ENCODE measurements around the gene AKAP6. TPM values are rescaled to one million over a fixed set of nuclear protein-coding genes. Genes with fewer than 3 reads are reported as not detected.

AKAP6 gene
- total RNA-seq, 1 donor from 2014 or later, result 130 TPM

GRCh38 chr14:32531942-32532515, 202.9 kb downstream of the AKAP6 start:
- DNase-seq (ENCODE audit: low read depth), result peak; percentile 59

DNA sequence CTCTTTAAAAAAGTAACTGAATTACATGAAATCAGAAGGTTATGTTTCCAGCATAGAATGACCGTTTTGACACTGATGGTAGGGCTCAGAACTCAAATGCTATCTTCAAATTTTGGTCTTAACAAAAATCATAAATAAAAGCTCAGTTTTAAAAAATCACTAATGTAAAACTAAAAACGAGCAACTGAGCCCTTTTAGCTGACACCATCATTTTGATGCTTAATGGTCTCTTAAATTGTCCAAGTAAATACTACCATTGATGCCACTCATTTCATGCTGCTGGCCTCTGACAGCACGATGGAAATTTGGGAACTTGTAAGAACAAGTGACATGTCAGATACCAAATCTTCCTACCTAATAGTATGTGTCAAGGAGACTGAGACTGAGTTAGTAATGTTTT, 205.0 kb downstream of the AKAP6 start:
- DNase-seq (ENCODE audit: low read depth), result no peak

GRCh38 chr14:32536175-32536574, 207.1 kb downstream of the AKAP6 start:
- no peak for DNase-seq (ENCODE audit: low read depth)

DNA sequence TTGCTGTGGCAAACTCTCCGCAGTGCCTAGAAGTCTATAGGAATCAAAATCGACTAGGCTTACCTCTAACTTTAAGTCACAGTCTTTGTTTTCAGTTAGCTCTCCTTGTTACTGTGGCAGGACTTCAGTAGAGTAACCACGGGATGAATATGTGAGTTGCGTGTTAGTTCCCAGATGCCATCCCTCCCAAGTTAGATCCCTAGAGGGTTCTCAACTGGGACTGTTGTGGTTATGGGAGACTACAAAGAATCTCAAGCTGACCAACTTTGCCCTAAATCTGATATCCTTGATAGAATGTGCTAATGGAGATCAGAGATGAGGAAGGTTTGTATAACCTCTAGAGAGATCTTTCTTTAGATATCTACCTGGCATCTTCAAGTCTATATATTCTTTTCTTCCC, 208.1 kb downstream of the AKAP6 start:
- peak; percentile 52 for DNase-seq (ENCODE audit: low read depth)

GRCh38 chr14:32542507-32542906, 213.4 kb downstream of the AKAP6 start:
- no peak for DNase-seq (ENCODE audit: low read depth)

DNA sequence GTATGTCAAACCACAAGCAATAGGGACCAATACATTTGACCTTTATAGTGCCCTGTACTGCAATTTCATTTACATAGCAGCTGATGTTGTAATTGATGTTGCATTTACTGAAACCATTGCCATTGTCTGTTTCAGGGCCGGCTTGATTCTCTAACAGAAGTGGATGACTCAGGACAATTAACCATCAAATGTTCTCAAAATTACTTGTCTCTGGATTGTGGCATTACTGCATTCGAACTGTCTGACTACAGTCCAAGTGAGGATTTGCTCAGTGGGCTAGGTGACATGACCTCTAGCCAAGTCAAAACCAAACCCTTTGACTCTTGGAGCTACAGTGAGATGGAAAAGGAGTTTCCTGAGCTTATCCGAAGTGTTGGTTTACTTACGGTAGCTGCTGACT, 216.0 kb downstream of the AKAP6 start:
- DNase-seq (ENCODE audit: low read depth), result no peak

GRCh38 chr14:32545506-32546210, 216.6 kb downstream of the AKAP6 start:
- no peak for DNase-seq (ENCODE audit: low read depth)

GRCh38 chr14:32546246-32546645, 217.1 kb downstream of the AKAP6 start:
- DNase-seq (ENCODE audit: low read depth), result no peak

DNA sequence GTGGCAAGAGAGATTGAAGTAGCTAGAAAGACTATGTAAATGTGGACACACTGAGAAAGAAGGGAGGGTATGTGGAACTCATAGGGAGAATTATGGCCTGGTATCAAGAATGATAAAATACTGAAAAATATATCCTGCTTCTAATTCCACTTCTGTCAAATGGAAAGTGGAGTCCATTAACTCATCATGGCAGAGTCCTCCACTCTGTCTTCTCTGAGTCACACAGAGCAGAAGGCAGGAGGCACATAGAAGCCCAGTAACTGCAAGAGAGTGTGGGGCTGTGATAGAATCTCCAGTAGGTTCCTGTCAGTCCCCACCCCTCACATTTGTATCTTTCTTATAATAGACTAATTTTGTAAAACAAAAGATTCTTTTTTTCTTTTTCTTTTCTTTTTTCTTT, 223.7 kb downstream of the AKAP6 start:
- DNase-seq (ENCODE audit: low read depth), result no peak

DNA sequence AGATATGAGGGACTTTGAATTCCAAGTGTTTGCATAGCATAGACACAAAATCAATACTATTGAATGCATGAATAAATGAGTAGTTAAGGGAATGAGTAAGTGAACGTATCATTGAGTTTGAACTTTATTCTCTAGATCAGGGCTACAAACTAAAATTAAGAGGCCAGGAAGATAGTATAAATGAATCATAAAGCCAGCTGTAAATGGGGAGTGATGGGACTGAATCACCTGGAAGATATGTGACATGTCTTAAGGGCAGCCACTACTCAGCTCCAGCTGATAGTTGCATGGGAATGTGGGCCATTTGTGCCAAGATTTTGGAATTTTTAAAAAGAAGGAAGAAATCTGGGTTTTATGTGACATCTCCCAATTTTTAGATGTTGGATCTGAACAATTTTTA, 229.9 kb downstream of the AKAP6 start:
- peak; percentile 7 for DNase-seq (ENCODE audit: low read depth)

- peak; percentile 16 for DNase-seq (ENCODE audit: low read depth)
Observed at GRCh38 chr14:32559590-32559989, 230.5 kb downstream of the AKAP6 start.

DNA sequence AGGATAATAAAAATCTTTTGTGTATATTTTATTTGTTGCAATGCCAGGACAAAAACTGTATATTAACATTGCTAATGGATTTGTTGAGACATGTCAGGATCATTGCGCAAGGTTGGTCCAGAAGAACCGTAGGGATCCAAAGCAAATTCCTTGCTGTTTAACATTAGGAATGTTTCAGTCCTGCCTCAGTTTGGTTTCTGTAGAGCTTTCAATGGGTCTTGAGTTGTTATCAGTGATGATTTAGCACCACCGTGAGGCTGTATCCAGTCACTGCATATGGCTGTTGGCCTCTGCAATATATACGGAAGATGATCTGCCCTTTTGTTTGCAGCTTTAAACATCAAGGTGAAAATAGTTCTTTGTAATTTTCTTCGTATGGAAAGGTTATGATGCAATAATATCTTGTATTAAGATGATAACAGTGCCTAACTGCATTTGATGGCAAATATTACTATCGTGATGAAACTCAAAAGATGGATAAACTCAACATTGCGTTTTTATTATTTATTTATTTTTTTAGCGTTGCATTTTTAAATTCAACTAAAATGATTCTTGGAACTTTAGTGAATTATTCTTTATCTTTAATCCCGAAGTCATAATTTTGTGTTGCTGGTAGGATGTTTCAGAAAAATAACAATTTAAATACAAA, 231.2 kb downstream of the AKAP6 start:
- peak; percentile 81 for DNase-seq (ENCODE audit: low read depth)

- DNase-seq (ENCODE audit: low read depth), result peak; percentile 64
Observed at GRCh38 chr14:32561520-32561919, 232.4 kb downstream of the AKAP6 start.

GRCh38 chr14:32564596-32564995, 235.5 kb downstream of the AKAP6 start:
- peak; percentile 75 for DNase-seq (ENCODE audit: low read depth)

GRCh38 chr14:32565256-32565655, 236.2 kb downstream of the AKAP6 start:
- DNase-seq (ENCODE audit: low read depth), result peak; percentile 29

GRCh38 chr14:32567543-32568384, 238.7 kb downstream of the AKAP6 start:
- no peak for DNase-seq (ENCODE audit: low read depth)

DNA sequence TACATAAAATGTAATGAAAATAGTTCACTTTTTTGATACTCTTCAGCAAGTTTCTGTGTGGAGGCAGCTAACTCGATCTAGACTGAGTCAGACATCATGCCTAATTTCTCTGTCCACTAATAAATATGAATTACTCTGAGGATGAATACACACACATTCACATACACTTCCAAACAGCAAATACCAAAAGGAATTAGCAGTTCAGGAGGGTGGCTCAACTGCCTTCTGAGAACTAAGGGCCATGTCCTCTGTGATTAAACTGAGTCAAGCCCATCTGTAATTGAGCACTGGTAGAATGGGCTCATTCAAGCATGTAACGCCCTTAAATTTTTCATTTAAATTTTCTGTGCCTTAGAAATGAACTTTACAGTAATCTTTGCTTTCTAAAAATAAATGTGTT, 242.5 kb downstream of the AKAP6 start:
- no peak for DNase-seq (ENCODE audit: low read depth)

- no peak for DNase-seq (ENCODE audit: low read depth)
Observed at GRCh38 chr14:32571995-32572866, 243.1 kb downstream of the AKAP6 start.

DNA sequence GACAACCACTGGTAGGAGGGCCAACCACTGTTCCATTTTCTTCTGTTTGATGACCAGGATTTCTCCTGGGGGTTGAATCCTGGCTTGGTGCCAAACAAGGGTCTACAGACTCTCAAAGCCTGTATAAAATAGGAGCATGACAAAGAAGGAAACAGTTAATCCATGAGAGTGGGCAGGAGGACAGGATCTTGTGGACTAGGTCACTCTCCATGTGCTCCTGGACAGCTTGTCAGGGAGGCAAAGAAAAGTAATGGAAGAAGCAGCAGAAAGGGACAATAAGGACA, 243.7 kb downstream of the AKAP6 start:
- DNase-seq (ENCODE audit: low read depth), result no peak

DNA sequence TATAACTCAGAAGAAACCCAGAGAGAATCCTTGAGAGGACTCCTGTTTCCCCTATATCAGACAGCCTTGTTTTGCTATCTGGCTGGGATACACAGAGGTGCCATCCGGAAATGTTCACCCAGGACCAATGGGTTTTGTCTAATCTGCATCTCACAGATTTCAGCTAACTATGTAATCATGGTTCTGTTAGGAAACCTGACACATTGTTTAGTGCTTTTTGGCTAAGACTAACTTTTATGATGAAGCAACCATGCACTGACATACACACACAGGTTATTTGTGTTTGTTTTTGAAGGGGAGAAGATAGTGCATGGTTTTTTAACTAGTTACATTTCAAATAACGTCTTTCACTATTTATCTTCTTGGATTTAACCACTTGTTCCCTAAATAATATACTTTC, 245.2 kb downstream of the AKAP6 start:
- DNase-seq (ENCODE audit: low read depth), result no peak
